Hepatocyte (in vitro differentiated cells): ENCODE results near the gene RBM15B.

Source experiments
- CTCF ChIP-seq: fragments of 200-600 bp; sonication (generic); IDR thresholded peaks from 2 replicates; pipeline ENCODE4 v1.5.1; 2016; ENCODE audit warnings: antibody characterized with exemption, mild to moderate bottlenecking; ENCODE audit not compliant: poor library complexity
- EZH2 ChIP-seq: fragments of 200-600 bp; sonication (generic); IDR thresholded peaks from 2 replicates; pipeline ENCODE4 v1.6.1; 2016; ENCODE audit warnings: antibody characterized with exemption, mild to moderate bottlenecking, borderline replicate concordance
- EZH2phosphoT487 ChIP-seq: fragments of 200-600 bp; sonication (generic); IDR thresholded peaks from one replicate; pipeline ENCODE4 v1.6.1; 2018; ENCODE audit warnings: antibody characterized with exemption, mild to moderate bottlenecking, low read depth, moderate library complexity; ENCODE audit not compliant: unreplicated experiment, severe bottlenecking

DNA sequence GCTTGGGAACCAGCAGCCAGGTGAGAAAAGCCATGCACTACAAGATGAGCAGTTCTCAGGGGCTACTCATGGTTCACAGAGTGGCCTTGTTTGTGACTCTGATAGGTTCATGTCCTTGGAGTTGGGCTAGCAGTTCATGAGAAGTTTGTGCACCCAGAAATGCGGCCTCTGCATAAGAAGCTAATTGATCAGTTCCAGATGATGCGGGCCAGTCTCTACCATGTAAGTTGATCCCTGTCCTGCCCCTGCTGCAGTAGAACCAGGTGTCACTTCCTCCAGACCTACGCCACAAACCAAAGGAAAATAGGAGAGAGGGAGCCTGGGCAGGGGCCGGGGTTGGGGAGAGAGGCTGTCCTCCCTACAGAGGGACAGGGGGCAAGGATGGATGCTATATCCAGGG lies 33.2 kb upstream of the RBM15B start:
- TF ChIP-seq EZH2 (no peak), CTCF (no peak), EZH2phosphoT487 (no peak)
